ENCODE results near the gene ST6GALNAC4.

The ST6GALNAC4 gene

DNA sequence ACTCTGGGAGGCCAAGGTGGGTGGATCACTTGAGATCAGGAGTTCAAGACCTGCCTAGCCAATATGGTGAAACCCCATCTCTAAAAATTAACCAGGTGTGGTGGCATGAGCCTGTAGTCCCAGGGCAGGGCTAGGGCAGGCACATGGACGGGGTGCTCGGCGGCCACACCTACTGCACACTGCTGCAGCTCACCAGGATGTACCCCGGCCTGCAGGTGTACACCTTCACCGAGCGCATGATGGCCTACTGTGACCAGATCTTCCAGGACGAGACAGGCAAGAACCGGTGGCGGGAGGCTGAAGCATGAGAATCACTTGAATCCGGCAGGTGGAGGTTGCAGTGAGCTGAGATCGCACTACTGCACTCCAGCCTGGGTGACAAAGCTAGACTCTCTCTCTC, 3.2 kb downstream of the ST6GALNAC4 start:
- no peak for DNase-seq (ENCODE audit: low read depth in 2 of 2)

DNA sequence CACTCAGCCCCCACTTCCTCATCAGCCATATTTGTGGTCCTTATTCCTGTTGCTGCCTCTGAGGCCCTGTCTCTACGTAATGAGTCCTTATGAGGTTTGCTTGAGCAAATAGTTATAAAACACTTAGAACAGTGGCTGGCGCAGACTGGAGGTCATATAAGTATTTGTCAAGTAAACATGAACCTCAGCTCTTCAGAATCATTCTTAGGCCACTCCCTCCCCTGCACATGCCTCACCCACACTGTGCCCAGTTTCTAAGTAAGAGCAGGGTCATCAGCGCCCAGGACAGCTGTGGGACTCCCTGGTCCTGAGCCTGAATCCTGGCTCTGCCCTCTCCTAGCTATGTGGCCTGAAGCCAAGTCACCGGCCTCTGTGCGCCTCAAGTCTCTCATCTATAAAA, 4.0 kb downstream of the ST6GALNAC4 start:
- DNase-seq (ENCODE audit: low read depth in 2 of 2), result no peak

DNA sequence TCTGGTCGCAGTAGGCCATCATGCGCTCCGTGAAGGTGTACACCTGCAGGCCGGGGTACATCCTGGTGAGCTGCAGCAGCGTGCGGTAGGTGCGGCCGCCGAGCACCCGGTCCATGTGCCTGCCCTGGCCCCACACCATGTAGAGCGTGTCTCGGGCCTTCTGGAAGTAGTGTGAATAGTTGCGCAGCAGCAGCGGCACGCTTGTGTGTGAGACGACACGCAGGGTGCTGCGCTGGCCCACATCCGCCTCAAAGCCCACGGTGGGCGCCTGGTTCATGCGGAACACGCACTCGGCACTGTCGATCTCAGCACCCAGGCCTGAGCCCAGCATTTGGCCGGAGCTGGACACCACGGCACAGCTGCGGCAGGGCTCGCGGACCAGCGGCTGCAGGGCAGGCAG, 4.5 kb downstream of the ST6GALNAC4 start:
- no peak for DNase-seq (ENCODE audit: low read depth in 2 of 2)

DNA sequence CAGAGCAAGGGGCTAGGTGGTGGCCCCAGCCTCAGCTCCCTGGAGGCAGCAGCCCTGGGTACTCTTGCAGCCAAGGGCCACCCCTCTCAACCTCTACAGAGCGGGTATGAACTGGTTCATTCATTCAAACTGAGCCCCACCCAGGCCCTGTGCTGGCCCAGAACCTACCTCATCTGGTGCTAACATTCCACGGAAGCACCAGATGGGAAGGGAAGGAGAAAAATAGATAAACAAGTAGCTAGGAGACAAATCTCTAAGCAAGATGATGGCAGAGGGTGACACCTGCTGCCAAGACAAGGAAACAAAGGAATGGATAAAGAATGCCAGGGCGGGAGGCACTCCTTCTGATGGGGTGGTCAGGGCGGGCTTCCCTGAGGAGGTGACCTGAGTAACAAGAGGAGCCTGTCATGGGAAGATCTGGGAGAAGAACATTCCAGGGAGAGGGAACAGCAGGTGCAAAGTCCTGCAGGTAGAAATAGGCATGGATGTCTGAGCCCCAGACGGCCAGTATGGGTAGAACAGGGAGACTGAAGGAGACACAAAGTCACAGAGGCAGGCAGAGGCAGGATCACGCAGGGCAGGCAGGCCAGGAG, 6.1 kb downstream of the ST6GALNAC4 start:
- DNase-seq (ENCODE audit: low read depth in 2 of 2), result no peak

DNA sequence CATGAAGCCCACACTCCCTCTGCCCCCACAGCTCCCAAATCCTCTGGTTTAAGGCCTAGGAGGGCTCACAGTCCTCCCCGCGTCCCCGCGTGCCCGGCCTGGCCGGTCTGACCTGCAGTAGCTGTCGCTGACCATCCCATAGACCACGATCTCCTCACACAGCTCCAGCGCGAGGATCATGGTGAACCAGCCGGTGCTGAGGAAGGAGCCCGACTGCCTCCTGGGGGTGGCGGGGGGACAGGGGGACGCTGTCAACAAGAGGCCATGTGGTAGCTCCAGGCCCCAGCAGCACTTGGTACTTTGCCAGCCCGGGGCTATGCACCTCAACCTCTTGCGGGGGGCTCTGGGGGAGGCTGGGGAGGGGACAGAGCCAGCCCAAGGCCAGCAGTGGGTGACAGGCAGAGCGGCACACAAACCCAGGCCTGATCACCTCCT, 7.0 kb downstream of the ST6GALNAC4 start:
- DNase-seq (ENCODE audit: low read depth in 2 of 2), result no peak

DNA sequence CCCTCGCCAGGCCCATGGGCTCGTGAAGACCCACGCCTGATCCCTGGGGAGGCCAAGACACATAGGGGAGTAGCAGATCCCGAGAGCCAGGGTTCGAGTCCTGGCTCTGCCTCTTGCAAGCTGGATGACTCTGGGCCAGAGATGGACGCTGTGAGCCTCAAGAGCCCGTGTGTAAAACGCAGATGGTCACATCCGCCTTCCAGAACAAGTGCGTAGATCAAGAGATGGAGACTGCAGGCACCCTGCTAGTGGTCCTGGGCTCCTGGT, 8.2 kb downstream of the ST6GALNAC4 start:
- DNase-seq (ENCODE audit: low read depth in 2 of 2), result no peak

DNA sequence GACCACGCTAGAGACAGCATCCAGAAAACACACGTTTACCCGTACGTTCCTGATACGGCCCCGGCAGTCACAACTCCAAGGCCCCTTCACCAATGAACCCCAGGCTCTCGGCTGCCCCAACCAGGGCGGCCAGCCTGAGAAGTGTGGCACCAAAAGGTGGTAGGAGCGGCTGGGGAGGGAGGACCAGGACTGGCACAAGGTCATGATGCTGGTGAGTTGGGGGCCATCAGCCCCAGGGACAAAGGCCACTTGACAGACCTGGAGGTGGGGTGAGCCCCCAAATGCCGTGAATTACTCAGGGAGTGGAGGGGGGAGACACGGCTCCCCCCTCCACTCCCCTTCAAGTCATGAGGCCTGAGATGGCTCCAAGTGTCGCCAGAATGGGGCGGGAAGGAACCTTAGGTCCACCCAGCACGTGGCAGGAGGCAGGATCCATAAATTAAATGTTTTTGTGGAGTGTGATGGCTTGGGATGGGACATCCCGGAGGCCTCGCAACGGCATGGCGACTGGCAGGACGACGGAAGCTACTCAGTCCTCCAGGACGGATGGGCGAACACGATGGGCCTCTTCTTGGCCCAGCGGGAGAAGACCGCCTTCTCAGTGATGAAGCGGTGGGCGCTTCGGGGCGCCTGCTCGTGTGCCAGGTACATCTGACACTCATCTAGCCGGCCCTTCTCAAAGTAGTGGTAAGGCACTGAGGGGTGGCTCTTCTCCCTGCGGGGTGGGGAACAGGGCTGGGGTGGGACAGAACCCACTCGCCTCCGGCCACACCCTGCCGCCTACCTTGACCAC, 8.8 kb downstream of the ST6GALNAC4 start:
- no peak for DNase-seq (ENCODE audit: low read depth in 2 of 2)

DNA sequence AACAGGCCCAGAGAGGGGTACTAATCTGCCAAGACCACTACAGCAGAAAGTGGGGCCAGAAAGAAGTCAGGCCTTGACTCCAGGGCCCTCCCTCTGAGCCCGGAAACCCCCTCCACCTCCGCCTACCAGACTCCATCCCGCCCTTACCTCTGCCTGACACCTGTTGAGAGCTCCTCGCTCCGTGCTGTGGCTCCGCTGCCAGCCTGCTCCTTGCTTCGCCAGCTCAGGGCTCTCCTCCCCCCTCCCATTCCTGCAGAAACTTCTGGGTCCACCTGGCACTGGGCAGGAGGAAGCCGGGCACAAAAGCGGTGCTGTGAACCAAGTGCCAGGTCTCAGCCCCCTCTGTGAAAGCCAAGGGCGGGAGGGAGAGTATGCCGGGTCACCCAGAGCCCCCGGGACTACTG, 11.1 kb downstream of the ST6GALNAC4 start:
- peak; percentile 42 to 46 for DNase-seq (ENCODE audit: low read depth in 2 of 2)

DNA sequence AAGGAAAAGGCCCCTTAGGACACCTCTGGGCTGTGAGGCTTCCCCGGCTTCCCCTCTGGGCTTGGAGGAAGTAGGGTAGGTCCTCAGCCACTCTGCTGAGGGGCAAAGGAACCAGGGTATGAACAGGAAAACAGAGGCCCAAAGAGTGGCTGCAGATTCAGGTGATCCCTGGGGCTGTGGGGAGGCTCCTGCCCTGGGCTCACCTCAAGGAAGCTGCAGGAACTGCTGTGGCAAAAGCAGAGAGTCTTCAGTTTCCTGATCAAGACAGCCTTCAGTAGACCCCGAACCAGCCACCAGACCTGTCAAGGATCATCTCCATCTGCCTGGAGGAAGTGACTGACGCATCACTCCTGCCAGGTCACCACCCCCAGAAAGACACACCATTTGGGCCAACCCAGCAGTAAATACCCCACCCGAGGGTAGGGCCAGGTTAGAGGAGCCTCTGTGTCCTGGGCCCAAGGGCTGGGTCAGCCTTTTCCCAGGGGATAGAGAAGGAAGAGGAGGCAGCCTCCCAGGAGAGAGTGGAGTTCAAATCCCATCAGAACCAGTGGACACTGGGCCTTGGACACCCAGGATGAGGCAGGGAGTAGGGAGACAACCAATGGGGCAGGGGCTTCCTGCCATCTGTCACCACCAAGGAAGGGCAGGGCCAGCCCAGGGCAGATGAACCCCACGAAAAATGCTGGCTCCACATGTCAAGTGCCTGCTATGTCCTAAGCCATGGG, 11.7 kb downstream of the ST6GALNAC4 start:
- DNase-seq (ENCODE audit: low read depth in 2 of 2), result peak in 1 of 2 donors; percentile 41

DNA sequence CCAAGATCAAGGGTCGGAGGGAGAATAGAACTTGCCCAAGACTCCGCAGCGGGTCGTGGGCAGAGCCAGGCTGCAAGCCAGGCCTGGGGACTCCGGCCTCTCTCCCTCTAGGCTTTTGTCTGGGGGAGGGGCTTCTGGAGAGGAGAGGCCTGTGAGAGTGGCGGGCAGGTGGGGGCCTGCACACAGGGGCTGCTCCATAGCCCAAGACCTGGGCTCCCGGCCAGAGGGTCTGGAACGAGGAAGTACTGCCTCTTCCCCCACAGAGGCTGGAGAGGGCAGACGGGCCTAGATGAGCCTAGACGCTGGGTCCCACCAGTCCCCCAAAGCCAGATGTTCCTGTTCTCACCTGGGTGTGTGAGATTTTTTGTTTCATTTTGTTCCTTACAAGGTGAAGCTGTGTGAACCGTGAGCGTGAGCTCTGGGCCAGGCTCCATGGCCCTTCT, 12.3 kb downstream of the ST6GALNAC4 start:
- DNase-seq (ENCODE audit: low read depth in 2 of 2), result no peak

DNA sequence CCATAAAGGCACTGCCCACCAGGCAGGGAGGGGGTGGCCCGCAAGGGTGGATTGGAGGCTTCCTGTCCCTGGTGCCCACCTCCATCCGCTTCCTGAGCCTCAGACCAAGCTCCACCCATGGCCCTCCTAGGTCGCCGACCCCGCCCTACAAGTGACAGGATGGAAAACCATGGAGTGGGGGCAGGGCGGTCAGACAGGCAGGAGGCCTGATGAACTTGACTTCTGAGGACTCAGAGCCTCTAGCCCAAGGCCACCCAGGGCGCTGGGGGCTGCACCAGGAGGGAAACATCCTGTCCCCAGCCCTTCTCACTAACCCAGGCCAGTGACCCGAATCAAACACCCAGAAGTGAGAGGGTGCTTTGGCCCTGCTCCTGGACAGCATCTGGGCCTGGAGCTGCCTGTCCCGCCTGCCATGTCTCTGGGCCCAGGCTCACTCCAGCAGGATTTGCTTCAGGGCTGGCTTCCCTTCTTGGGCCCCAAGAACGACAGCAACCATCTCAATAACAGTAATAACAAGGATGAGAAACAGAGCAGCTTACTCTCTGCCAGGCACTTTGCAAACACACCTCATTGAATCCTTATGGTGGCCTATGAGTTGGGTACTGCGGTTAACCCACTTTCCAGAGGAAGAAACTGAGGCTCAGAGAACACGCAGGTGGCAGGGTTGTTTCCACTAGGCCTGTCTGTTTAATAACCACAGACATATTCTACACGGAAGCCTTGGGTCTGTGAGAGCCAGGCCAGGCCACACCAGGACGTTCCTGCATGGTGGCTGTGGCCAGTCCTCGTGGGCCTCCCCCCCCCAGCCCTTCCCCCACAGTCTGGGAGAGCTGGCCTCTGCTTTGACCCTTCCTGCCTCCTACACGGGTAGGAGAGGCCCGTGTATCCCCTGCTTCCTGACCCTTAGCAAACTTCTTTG, 13.0 kb downstream of the ST6GALNAC4 start:
- peak in 1 of 2 donors; percentile 58 for DNase-seq (ENCODE audit: low read depth in 2 of 2)

DNA sequence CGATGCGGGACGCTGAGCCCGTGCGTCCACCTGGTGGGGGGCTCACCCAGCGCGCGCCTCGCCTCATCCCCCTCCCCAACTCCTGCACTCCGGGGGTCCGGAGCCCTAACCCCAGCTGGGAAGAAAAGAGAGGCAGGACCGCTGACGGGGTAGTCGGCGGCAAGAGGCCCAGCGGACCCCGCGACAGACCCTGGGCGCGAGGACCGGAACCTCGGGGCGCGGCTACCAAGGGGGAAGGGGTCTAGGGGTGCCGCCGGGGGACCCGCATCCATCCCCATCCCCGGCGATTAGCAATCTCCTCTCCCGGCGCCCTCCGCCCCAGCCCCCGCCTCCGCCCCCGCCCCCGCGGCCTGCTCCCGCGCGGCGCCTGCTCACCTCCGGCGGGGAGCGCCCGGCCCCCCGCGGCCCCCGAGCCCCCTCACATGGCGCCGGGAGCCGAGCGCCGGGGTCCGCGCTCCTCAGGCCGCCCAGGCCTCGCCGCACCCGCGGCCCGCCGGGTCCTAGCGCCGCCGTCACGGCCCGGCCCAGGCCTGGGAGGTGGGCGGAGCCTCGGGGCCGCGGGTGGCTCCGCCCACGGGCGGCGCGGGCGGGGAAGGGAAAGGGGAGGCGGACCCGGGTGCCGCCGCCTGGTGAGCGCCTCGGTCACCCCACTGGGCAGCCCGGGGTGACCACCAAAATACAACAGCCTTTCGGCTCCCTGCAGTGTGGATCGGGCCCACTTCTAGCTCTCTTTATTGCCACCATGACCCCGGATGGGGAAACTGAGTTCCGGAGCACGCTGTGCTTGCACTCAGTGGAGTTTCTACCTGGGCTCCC, 17.5 kb downstream of the ST6GALNAC4 start, which contains the start of gene ST6GALNAC6:
TSS of gene ST6GALNAC6 (minus strand) at position 476 of the 816 bp plus-strand sequence. CDS start 1,622 bp downstream, outside the sequence.
- DNase-seq (ENCODE audit: low read depth in 2 of 2), result peak; percentile 50 to 79

DNA sequence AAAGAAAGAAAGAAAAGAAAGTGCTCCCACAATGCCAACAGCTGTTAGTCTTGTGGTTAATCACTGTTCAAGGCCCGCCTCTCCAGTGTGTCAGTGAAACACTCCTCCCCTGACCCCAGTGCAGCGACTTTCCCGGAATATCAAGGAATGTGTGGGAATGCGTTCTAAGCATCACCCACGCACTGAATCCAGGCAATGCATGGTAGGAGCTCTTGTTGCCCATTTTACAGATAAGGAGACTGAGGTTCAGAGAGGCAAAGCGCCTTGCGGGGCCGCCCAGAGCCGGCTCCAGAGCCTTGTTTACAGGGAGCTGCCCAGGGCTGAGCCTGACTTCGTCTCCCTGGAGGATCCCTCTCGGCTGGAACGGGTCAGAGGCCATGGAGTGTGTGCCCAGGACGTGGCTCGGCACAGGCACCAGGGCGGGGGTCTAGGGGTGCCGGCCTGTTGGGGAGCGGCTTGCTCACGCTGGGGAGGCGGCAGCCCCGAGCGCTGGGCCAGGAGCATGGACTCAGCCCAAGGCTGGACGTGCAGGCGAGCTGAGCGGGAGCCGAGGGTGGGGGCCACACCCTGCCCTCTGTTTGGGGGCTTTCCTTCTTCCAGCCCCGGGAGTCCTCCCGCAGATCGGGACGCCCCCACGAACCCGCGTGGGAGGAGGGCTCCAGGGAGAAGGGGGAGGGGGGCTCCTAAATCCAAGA, 18.3 kb downstream of the ST6GALNAC4 start:
- DNase-seq (ENCODE audit: low read depth in 2 of 2), result no peak

DNA sequence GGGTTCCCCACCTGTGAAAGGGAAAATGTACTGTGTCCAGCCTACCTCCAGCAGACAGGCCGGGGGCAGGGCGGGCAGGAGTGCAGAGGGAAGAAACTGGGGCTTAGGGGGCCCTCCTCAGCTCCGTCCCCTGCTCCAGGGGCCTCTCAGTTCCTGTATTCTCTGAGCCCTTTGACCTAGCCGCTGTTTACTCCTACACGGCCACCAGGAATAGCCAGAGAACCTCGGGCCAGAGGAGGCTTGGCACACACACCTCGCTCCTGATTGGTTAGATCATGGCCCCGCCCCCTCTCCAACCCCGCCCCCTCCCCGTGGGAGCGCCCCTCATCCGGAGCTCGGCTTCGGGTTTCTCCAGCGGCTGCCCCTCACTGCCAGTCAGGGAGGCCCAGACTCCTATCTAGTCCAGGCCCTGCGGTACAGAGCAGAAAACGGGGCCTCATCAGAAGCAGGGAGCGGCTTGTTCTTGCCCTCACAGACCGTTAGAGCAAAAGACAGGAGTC, 19.6 kb downstream of the ST6GALNAC4 start:
- no peak for DNase-seq (ENCODE audit: low read depth in 2 of 2)

DNA sequence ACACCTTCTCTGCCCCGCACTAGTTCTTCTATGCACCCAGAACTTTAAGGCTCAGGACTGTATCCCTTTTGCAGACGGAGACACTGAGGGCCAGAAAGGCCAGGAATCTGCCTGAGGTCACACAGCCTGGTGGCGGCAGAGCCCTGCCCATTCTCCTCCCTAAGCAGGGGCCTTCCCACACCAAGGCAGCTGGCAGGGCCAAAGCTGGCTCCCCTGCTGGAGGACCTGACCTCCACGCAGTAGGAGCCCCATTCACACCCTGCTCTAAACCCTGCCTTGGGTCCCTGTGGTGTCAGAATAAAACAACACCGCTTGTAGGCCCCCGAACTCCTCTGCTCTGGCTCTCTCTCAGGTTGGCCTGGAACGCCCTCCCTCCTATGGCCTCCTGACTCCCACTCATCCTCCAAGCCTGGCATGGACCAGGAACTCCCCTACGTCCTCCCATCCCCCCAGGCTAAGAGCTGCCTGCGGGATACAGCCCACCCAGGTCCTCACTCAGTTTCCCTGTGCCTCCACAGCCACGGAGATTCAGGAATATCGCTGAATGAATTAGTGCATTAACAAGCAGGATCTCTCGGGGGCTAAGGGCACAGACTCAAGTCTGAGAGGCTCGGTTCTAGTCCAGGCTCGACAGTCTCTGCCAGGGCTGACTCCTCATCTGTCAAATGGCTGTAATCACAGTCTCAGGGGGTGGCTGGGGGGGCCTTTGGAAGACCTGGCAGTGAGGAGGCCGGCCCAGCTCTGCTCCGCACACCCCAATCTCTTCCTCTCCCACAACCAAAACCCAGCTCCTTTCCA, 20.2 kb downstream of the ST6GALNAC4 start:
- no peak for DNase-seq (ENCODE audit: low read depth in 2 of 2)

DNA sequence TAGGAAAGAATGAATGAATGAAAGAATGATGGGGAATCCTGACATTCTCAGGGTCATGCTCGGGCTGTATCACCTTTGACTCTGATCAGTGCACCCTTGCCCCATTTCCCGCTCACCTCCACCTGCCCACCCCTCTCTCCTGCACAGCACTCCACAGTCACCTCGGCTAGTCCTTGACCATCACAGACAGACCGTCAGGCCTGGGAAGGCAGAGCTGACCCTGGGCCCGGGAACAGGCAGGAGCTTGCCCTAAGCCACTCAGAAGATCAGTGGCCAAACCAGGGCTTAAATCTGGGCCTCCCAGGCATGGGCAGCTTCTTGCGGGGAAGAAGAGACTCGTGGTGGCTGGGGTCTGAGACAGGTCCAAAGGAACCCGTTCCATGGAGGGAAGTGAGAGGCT, 21.0 kb downstream of the ST6GALNAC4 start:
- no peak for DNase-seq (ENCODE audit: low read depth in 2 of 2)

DNA sequence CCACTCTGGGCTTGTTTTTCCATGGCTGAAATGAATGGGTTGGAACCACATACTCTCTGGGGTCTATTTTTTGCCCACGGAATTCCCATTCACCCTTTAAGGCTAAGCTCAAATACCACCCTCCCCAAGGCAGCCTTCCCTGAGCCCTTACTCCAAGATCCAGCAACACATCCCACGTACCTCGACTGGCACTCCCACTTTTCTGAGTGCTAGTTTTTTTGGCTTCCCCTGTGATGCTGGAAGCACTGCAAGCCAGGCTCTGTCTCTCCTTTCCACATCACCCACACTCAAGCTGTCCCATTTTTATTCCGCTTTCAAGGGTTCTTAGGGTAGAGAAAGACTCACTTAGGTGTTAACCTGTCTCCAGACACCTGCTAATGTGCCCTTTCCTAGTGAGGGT, 23.4 kb downstream of the ST6GALNAC4 start:
- DNase-seq (ENCODE audit: low read depth in 2 of 2), result no peak

DNA sequence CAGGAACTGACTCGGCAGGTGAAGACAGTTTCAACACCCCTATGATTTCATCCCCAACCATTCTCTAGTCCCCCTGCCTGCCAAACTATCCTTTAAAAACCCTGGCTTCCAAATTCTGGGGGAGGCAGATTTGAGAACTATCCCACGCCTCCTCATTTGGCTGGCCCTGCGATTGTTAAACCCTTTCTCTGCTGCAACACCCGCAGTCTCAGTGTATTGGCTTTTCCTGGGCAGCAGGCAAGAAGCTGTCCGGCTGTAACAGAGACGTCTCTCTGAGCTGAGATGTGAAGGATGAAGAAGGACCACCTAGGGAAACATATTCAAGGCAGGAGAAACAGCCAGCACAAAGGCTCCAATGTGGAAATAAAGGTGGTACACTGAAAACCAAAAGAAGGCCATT, 24.0 kb downstream of the ST6GALNAC4 start:
- DNase-seq (ENCODE audit: low read depth in 2 of 2), result no peak

DNA sequence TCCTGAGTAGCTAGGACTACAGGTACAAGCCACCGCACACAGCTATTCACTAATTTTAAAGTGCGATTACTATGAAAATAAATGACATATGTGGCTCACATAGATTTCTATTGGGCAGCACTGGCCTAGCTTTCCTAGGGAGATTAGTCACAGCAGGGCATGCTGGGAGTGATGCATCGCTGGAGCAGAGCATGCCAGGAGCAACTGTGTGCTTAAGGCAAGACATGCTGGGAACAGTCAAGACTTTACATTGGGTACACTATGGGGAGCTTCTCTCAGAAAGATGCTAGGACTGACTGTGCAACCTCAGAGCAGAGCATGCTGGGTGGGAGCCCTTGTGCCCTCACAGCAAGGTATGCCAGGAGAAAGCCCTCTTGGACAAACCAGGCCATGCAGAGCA, 26.8 kb downstream of the ST6GALNAC4 start:
- DNase-seq (ENCODE audit: low read depth in 2 of 2), result no peak

All from stimulated activated CD4-positive, alpha-beta T cell treated with anti-CD3 and anti-CD28 coated beads, Interleukin-1b, Interleukin-23, amount 100 ng/mL, for 4 hours (primary cell).